ENCODE measurements around the gene MAP2.

MAP2 gene

DNA sequence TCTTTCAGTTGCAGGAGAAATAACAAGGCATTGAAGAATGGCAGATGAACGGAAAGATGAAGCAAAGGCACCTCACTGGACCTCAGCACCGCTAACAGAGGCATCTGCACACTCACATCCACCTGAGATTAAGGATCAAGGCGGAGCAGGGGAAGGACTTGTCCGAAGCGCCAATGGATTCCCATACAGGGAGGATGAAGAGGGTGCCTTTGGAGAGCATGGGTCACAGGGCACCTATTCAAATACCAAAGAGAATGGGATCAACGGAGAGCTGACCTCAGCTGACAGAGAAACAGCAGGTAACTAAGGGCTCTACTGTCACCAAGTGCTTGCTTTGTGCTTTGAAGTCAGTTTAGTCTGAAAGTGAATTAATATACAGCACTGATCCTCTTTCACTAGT is 229.3 kb downstream of the MAP2 start:
- TF ChIP-seq, protein P1, sequence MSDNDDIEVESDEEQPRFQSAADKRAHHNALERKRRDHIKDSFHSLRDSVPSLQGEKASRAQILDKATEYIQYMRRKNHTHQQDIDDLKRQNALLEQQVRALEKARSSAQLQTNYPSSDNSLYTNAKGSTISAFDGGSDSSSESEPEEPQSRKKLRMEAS (IDR thresholded peaks at IDR 0.05; ENCODE audit: low read depth, low read length), result no peak
- no peak for TF ChIP-seq POLR2A (IDR thresholded peaks at IDR 0.05; ENCODE audit: extremely low read depth, insufficient read length)
- no peak for DNase-seq (ENCODE audit: low read depth)
- no peak overlapping the region for H3K4me3 ChIP-seq (ENCODE audit: low read depth, low read length)

DNA sequence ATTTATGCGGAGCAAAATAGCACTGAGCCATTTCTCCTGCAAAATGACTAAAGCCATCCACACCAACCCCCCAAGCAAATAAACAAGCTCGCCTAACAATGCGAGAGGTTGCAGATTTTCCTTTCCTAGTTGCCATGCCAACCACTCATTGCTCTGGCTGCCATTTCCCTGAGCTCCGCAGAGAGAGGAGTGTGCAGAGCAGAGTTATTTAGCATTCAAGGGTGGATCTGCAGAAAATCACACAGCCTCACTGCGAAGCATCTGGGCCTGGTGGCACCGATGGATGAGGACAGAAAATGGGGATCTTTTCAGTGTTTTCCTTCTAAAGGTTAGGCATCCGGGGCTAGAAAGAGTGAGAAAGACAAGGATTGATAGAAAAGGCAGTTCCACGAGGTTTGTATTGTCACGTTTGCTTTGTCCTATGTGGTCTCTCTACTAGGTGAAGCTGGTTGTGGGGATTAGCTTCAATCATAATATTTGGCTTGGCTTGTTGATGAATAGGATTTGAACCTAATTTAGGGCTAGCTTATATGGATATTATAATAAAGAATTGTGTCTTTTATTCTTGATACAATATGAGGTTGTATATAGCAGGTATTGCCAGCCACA is 237.5 kb downstream of the MAP2 start:
- TF ChIP-seq POLR2A (IDR thresholded peaks at IDR 0.05; ENCODE audit: extremely low read depth, insufficient read length) (no peak), MYC (IDR thresholded peaks at IDR 0.05; ENCODE audit: low read depth, low read length) (no peak)
- TF ChIP-seq, protein P1 (IDR thresholded peaks at IDR 0.05; ENCODE audit: low read depth, low read length), result no peak
- TF ChIP-seq, protein P2, sequence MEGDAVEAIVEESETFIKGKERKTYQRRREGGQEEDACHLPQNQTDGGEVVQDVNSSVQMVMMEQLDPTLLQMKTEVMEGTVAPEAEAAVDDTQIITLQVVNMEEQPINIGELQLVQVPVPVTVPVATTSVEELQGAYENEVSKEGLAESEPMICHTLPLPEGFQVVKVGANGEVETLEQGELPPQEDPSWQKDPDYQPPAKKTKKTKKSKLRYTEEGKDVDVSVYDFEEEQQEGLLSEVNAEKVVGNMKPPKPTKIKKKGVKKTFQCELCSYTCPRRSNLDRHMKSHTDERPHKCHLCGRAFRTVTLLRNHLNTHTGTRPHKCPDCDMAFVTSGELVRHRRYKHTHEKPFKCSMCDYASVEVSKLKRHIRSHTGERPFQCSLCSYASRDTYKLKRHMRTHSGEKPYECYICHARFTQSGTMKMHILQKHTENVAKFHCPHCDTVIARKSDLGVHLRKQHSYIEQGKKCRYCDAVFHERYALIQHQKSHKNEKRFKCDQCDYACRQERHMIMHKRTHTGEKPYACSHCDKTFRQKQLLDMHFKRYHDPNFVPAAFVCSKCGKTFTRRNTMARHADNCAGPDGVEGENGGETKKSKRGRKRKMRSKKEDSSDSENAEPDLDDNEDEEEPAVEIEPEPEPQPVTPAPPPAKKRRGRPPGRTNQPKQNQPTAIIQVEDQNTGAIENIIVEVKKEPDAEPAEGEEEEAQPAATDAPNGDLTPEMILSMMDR (IDR thresholded peaks at IDR 0.05; ENCODE audit: low read depth, low read length), result no peak
- DNase-seq (ENCODE audit: low read depth), result no peak
- H3K4me3 ChIP-seq (ENCODE audit: low read depth, low read length), result no peak overlapping the region

DNA sequence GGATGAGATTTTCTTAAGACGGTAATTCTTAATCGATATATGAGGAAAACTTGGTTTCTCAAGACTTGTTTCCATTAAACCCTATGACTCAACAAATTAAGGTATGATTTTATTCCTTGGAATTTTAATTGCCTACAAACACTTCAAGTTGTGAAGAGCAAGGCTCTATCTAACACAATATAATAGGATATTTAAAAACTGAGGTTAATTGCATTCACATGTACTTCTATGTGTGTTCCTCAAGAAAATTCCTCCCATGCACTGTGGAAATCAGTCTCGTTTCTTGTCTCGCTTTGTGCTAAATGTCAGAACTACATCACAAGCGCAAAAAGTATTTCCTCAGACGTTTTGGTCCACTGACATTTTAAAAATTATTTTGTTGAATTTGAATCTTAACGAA is 238.2 kb downstream of the MAP2 start:
- TF ChIP-seq POLR2A (IDR thresholded peaks at IDR 0.05; ENCODE audit: extremely low read depth, insufficient read length), result no peak
- no peak for TF ChIP-seq MYC (IDR thresholded peaks at IDR 0.05; ENCODE audit: low read depth, low read length)
- TF ChIP-seq, protein P2 (IDR thresholded peaks at IDR 0.05; ENCODE audit: low read depth, low read length), result no peak
- TF ChIP-seq, protein P1 (IDR thresholded peaks at IDR 0.05; ENCODE audit: low read depth, low read length), result no peak
- H3K4me3 ChIP-seq (ENCODE audit: low read depth, low read length), result no peak overlapping the region
- no peak for DNase-seq (ENCODE audit: low read depth)

DNA sequence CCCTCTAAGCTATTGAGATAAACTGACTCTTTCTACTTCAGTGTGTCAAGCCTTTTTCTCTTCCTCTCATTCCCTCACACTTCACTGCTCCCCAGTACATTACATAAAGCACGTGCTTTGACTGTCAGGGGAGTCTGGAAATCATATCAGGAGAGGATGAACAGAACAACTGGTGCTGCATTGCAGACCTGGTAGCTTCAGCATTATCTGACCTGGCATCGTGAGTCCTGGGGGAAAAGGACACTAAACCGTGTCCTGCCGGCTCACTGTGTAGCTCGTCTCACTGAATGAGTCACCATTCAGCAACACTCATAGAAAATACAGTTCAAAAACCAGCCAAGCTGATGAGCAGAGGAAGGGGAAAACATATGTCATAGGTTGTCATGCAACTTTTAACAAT is 239.3 kb downstream of the MAP2 start:
- TF ChIP-seq, protein P1 (IDR thresholded peaks at IDR 0.05; ENCODE audit: low read depth, low read length), result peak; percentile 39; the same call in 1 of the 2 replicates
- no peak for TF ChIP-seq MYC (IDR thresholded peaks at IDR 0.05; ENCODE audit: low read depth, low read length)
- H3K4me3 ChIP-seq (ENCODE audit: low read depth, low read length), result no peak overlapping the region
- DNase-seq (ENCODE audit: low read depth), result peak; percentile 7

DNA sequence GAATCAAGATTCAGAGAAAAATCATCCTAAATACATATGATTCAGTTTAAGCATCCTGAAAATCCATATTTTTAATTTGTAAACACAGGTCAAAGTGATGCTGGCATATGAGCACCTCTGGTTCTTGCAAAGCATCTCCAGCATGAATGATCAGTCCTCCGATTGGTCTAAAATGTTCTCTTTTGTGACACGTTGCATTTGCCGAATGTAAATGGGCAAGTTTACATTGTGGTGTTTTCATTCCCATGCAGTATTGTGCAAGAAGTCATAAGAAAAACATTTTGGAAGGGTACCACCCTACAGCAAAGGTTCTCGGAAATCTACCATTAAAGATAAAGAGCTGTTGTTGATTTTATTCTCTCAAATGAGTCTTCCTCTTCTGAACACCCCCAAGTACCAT is 239.8 kb downstream of the MAP2 start:
- TF ChIP-seq, protein P1 (IDR thresholded peaks at IDR 0.05; ENCODE audit: low read depth, low read length), result no peak
- TF ChIP-seq MYC (IDR thresholded peaks at IDR 0.05; ENCODE audit: low read depth, low read length), result no peak
- no peak for TF ChIP-seq POLR2A (IDR thresholded peaks at IDR 0.05; ENCODE audit: extremely low read depth, insufficient read length)
- TF ChIP-seq, protein P2 (IDR thresholded peaks at IDR 0.05; ENCODE audit: low read depth, low read length), result no peak
- no peak for DNase-seq (ENCODE audit: low read depth)
- no peak overlapping the region for H3K4me3 ChIP-seq (ENCODE audit: low read depth, low read length)

DNA sequence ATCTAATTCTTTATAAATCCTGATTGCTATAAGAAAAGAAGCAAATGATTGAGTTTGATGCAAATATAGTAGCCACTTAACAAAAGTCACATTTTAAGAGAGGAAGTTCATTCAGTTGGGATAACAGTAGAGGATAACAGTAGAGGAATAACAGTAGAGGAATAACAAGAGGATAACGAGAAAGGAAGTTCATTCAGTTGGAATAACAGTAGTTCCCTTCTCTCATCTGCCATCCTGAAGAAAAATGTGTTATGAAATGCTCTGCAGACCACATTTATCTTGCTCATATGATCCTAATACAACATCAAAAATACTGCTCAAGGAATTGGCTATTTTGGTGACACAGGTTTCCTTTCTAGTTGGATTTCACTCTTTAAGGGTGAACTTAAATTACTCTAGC is 242.4 kb downstream of the MAP2 start:
- TF ChIP-seq, protein P1 (IDR thresholded peaks at IDR 0.05; ENCODE audit: low read depth, low read length), result no peak
- TF ChIP-seq, protein P2 (IDR thresholded peaks at IDR 0.05; ENCODE audit: low read depth, low read length), result no peak
- TF ChIP-seq POLR2A (IDR thresholded peaks at IDR 0.05; ENCODE audit: extremely low read depth, insufficient read length) (no peak), MYC (IDR thresholded peaks at IDR 0.05; ENCODE audit: low read depth, low read length) (no peak)
- H3K4me3 ChIP-seq (ENCODE audit: low read depth, low read length), result no peak overlapping the region
- no peak for DNase-seq (ENCODE audit: low read depth)
